GM18909 (cell line): Measurements from ENCODE around the gene EEIG1.

Experiments used
- ATAC-seq: cut with Tn5 transposase; IDR thresholded peaks from one replicate; pipeline ENCODE4 v1.9.1; 2021; ENCODE audit warnings: mild to moderate bottlenecking; ENCODE audit not compliant: unreplicated experiment, poor library complexity

Gene EEIG1

DNA sequence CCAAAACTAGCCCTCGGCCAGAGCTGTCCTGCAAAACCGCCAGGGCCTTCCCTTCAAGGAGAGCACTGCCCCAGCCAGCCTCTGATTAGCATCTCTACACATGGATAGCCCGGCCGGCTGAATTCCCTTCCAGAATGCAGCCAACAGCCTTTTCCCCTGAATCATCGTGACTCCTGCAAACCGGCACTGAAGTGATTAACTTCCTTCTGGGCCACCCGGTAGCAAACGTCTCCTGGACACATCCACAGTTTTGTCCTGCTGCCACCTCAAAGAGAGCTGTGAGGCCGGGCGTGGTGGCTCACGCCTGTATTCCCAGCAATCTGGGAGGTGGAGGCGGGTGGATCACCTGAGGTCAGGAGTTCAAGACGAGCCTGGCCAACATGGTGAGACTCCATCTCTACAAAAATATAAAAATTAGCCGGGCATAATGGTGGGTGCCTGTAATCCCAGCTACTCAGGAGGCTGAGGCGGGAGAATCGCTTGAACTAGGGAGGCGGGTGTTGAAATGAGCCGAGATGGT is 21.1 kb upstream of the EEIG1 start:
- ATAC-seq = no peak

GRCh38 chr9:128001151-128001778 is 20.5 kb upstream of the EEIG1 start:
- no peak for ATAC-seq

- no peak for ATAC-seq
These were observed 18.7 kb upstream of the EEIG1 start for GRCh38 chr9:127999461-127999860.

DNA sequence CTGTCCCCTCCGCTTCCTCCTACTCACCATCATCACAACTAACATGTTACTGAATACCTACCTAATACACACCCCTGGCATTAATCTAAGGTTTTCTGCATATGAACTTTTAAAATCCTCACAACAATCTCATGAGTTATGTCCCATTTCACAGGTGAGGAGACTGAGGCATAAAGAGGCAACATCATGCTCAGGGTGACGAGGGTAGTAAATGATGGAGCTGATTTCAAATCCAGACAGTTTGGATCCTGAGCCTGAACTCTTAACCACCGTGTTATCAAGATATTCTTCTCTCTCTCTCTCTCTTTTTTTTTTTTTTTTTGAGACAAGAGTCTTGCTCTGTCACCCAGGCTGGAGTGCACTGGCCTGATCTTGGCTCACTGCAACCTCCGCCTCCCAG is 12.9 kb upstream of the EEIG1 start:
- no peak for ATAC-seq

DNA sequence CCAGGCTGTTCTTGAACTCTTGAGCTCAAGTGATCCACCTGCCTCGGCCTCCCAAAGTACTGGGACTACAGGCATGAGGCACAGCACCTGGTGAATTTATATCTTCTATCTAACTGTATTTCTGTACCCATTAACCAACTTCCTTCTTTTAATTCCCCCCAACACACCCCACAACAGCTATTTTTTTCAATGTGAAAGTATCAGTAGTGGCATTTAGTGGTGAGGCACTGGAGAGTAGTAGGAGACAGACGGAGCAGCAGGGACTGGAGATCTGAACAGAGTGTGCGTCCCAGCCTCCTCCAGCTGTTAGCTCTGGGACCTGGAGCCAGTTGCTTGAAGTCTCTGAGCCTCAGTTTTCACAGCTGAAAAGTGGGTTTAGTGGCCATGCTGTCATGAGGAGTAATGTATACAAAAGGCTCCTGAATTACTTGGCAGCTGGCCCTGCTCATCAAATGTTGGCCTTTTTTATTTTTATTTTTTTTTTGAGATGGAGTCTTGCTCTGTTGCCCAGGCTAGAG is 11.0 kb upstream of the EEIG1 start:
- ATAC-seq = no peak

DNA sequence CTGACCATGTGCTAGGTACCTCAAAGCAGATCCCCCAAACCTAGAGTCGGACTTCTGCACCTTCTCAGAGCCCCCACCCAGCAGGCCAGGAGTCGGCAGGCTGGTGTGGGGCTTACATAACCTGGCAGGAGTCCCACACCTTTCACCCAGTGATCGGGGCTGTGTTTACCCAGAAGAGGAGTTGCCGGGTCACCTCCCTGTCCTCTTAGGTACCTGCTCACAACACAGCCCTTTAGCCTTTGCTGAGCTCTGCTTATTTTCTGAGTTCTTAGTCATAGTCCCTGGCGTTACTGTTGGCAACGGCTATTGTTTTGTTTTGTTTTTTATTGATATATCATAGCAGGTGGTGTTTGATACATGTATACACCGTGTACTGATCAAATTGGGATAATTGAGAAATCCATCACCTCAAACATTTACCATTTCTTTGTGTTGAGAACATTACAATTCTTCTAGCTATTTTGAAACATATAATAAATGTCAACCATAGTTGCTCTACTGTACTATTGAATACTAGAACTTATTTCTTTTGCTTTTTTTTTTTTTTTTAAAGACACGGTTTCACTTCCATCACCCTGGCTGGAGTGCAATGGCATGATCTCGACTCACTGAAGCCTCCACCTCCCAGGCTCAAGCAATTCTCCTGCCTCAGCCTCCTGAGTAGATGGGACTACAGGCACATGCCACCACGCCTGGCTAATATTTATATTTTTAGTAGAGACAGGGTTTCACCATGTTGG is 10.4 kb upstream of the EEIG1 start:
- ATAC-seq = no peak

DNA sequence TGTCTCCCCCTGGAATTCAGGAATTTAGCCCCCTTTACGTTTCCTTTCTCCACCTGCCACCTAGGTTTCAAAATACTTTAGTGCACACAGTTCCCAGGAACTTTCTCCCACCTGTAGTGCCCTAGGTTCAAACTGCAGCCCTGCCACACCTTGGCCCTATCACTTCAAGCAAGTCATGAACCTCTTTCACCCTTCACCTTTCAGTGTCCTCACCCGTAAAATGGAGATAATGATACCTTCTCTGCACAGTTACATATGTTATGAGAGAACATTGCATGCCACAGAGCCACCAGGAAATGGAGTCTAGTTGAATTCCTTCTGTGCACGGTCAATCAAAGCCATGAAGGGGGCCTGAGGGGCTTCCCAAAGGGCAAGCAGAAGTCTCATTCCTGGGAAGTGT is 9.8 kb upstream of the EEIG1 start:
- no peak for ATAC-seq

DNA sequence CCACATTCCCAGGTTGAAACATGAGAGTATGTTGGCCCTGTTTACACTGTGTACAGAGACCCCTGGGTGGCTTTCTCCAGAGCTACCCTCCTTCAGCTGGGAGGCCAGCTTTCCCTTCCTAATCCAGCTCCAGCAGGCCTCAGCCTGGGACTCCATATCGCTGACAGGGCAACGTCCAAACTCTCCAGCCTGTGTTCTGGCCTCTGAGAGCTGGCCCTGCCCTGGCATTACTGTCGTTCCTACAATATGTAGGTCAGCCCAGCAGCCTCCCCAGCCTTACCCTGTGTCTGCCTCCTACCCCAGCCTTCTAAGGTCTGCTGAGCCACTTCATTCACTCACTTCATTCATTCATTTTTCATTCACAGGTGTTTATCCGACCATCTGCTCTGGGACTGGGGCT is 8.3 kb upstream of the EEIG1 start:
- ATAC-seq = no peak

DNA sequence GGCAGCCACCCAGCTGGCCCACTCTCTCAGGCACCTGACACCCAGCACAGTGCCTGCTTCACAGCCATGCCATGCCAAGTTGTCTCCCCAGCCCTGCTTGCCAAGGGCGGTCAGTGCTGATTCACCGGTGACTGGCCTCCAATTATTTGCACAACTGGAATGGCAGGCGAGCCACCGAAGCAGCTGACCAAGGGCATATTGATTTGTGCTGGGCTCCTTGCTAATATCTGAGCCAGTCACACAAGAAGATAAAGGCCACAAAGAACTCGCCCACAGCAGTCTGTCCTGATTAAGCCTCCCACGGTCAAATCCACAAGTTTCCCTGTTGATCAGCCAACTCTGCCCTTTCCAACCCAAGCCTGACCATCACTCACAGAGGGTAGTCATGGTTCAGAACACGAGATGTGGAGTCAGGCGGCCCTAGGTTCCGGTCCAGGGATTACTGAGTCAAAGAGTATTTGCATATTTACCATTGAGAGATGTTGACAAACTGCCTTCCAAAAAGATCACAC is 6.4 kb upstream of the EEIG1 start:
- no peak for ATAC-seq

GRCh38 chr9:127985011-127985410 is 4.2 kb upstream of the EEIG1 start:
- ATAC-seq = no peak

GRCh38 chr9:127983847-127984289 is 3.1 kb upstream of the EEIG1 start:
- peak; percentile 37 for ATAC-seq

GRCh38 chr9:127982912-127983311 is 2.1 kb upstream of the EEIG1 start:
- ATAC-seq = no peak

GRCh38 chr9:127981559-127982121 is 851 bp upstream of the EEIG1 start:
- no peak for ATAC-seq

GRCh38 chr9:127980060-127980705 is 606 bp downstream of the EEIG1 start:
- peak; percentile 27 for ATAC-seq

GRCh38 chr9:127979333-127980059 is 1.3 kb downstream of the EEIG1 start:
- ATAC-seq = no peak

DNA sequence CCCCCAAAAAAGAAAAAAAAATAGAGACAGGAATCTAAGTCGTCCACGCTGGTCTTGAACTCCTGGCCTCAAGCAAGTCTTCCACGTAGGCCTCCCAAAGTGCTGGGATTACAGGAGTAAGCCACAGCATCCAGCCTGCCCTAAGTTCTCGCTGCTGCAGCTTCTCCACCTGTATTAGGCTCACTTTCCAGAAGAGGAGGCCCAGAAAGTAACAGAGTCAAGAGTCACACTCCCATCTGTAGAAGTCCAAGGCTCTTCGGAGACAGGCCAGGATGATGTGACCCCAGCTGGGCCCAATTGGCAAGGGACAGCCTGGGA is 1.8 kb downstream of the EEIG1 start:
- no peak for ATAC-seq

- ATAC-seq = no peak
These were observed 2.7 kb downstream of the EEIG1 start for GRCh38 chr9:127977884-127978647.

GRCh38 chr9:127977009-127977883 is 3.5 kb downstream of the EEIG1 start:
- no peak for ATAC-seq
